Measurements from ENCODE around the gene ZNF217. TPM values are rescaled to one million over a fixed set of nuclear protein-coding genes. Genes with fewer than 3 reads are reported as not detected.

Gene ZNF217
- total and polyA plus RNA-seq, 2 donors (not counting 3 experiments of a cell fraction or from before 2014, with no cell fraction given), result 5.8 to 31.7 TPM

GRCh38 chr20:53598140-53599043 is 4.8 kb upstream of the ZNF217 start:
- POLR2A ChIA-PET, result no interaction called here
- Histone ChIP-seq H2AFZ (ENCODE audit: low read depth, low read length) (no peak overlapping the region), H3K79me2 (ENCODE audit: control insufficient read depth, insufficient read depth, low read length) (peaks cover 1% of the 10 kb centered on the region), H3K4me2 (ENCODE audit: insufficient read depth, low read length) (no peak overlapping the region), H3K4me3 (replicated peaks in 1 of 3; ENCODE audit: insufficient read depth in 1 of 3, low read depth in 1 of 3, low read length in 3 of 3) (no peak overlapping the region), H3K4me1 (ENCODE audit: control insufficient read depth, extremely low read depth, insufficient read depth, low read length) (peaks cover 23% of the 10 kb centered on the region), H3K9me3 (replicated peaks; ENCODE audit: control insufficient read depth, insufficient read depth, low read length) (no peaks in the 10 kb centered on the region), H3K9ac (replicated peaks; ENCODE audit: extremely low read depth, insufficient read depth, low read length) (no peak overlapping the region), H4K20me1 (replicated peaks; ENCODE audit: control insufficient read depth, extremely low read depth, insufficient read depth, low read length) (no peaks in the 10 kb centered on the region), H3K9me1 (replicated peaks; ENCODE audit: control insufficient read depth, extremely low read depth, insufficient read depth, low read length) (no peaks in the 10 kb centered on the region), H3K27ac (ENCODE audit: insufficient read depth, low read depth, low read length) (no peak overlapping the region), H3K27me3 (ENCODE audit: control insufficient read depth in 2 of 2, insufficient read depth in 2 of 2, low read length in 2 of 2) (no peaks in the 10 kb centered on the region), H3K36me3 (ENCODE audit: control insufficient read depth in 2 of 2, extremely low read depth in 1 of 2, insufficient read depth in 2 of 2, low read length in 2 of 2) (no peaks in the 10 kb centered on the region)
- BruUV-seq (replicated peaks), result no TSS peak
- no peak for FAIRE-seq
- no peak for DNase-seq (ENCODE audit: low read depth, low spot score)
- dilution Hi-C loops (cut with MboI; ENCODE audit: extremely low pct_ligation_motif_present, low sequenced_read_pairs), result loop anchor here (25.0 kb wide), 1 partner anchor 339 kb away; no protein-coding TSS in a partner anchor
- intact Hi-C loops (cut with micrococcal nuclease), result no loop called here
- CTCF ChIA-PET, result interaction anchor here (0.6 kb wide), 1 partner anchor 342 kb away, joined by 3 read pairs; no protein-coding TSS in a partner anchor
- no peak for TF ChIP-seq POLR2AphosphoS5 (IDR thresholded peaks at IDR 0.05; ENCODE audit: insufficient read depth, low read depth, low read length)
- TF ChIP-seq POLR2A (IDR thresholded peaks at IDR 0.05; ENCODE audit: low read depth, low read length), result no peak
- TF ChIP-seq EZH2 (IDR thresholded peaks at IDR 0.05; ENCODE audit: borderline replicate concordance, low read depth, low read length, severe bottlenecking), result no peak
- no peak for TF ChIP-seq CTCF (IDR thresholded peaks at IDR 0.05; ENCODE audit: extremely low read depth in 1 of 2, insufficient read depth in 1 of 2, low read depth in 1 of 2, low read length in 2 of 2)
- TF ChIP-seq GATA2 (IDR thresholded peaks at IDR 0.05; ENCODE audit: insufficient read depth, insufficient read length, low read depth, low read length), result no peak

Data from endothelial cell of umbilical vein (primary cell).